ENCODE measurements around the gene MED15. TPM values are rescaled to one million over a fixed set of nuclear protein-coding genes. Genes with fewer than 3 reads are reported as not detected.

Gene MED15
- polyA plus RNA-seq, 2 of the 4 experiments (the other 2 are of a cell fraction) = 10.7 to 29.7 TPM

DNA sequence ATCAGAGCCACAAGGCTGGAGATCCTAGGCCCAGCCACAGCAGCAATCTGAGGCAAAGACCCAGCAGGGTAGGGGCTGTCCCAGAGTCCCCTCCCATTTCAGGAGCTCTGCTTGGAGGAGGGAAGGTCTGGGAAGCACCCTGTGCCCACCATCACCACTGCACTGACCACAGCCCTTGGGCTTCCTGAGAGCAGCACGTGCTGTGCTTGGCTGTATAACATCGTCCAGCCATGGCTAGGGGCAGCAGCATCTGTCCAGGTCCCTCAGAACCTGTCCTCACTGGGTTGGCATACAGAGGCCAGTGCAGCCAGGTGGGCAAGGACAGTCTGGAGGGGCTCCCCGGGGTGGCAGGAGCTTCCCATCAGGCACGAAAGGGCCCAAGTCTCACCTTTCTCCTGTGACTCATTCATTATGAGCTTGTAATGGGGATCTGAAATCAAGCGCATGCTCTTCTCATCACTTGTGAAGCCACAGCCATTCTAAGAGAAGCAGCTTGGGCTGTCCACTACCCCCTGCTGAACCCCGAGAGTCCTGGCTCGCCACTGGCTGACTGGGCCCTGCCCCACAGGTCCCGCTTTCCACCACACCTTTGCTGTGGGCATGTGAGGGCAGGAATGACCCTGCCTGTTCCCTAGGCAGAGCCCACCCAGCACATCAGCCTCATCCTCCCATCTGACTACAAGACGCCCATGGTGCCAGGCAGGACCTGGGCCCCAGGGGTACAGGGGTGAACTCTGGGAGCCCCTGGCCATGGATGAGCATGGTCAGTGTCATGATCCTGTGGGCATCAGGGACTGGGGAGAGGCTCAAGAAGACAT, 83.3 kb downstream of the MED15 start:
- CTCF ChIA-PET = interaction anchor here (0.7 kb wide), 1 partner anchor 8 kb away, joined by 3 read pairs; no protein-coding TSS in a partner anchor
- Histone ChIP-seq H3K4me1 (no peaks in the 10 kb centered on the region), H3K4me2 (no peak overlapping the region), H3K9me3 (no peaks in the 10 kb centered on the region), H3K4me3 (no peak overlapping the region), H3K27ac (no peak overlapping the region)
- ATAC-seq (peak in 1 of 2 experiments; percentile 28; a peak in 3 of 6 replicates), FAIRE-seq (no peak), DNase-seq (ENCODE audit: low read depth in 1 of 2, low spot score in 1 of 2) (no peak)
- 93% methylated on average over 5 of the region's 9 CpGs for WGBS (ENCODE audit: missing lambda C conversion rate)
- TF ChIP-seq ZNF302 (CRISPR knock-in tag; IDR thresholded peaks at IDR 0.05) (no peak), POLR2AphosphoS2 (conservative IDR thresholded peaks at IDR 0.05; ENCODE audit: low read length) (no peak), NFE2L2 (conservative IDR thresholded peaks at IDR 0.05; ENCODE audit: low read length) (no peak), HOXB5 (CRISPR knock-in tag; IDR thresholded peaks at IDR 0.05) (no peak), KDM5A (IDR thresholded peaks at IDR 0.05) (no peak), EHF (CRISPR knock-in tag; IDR thresholded peaks at IDR 0.05) (no peak), RFX5 (IDR thresholded peaks at IDR 0.05) (no peak), PHF8 (IDR thresholded peaks at IDR 0.05; ENCODE audit: borderline replicate concordance, low read depth) (no peak), EHMT2 (IDR thresholded peaks at IDR 0.05; ENCODE audit: low read depth) (no peak), JUN (IDR thresholded peaks at IDR 0.05) (no peak), MYC (IDR thresholded peaks at IDR 0.05; ENCODE audit: borderline replicate concordance, low read length) (no peak), BHLHE40 (IDR thresholded peaks at IDR 0.05; ENCODE audit: low read depth, low read length) (no peak), KDM1A (IDR thresholded peaks at IDR 0.05; ENCODE audit: low read depth) (no peak), HOXA7 (CRISPR knock-in tag; IDR thresholded peaks at IDR 0.05) (no peak)
- TF ChIP-seq, protein P1, sequence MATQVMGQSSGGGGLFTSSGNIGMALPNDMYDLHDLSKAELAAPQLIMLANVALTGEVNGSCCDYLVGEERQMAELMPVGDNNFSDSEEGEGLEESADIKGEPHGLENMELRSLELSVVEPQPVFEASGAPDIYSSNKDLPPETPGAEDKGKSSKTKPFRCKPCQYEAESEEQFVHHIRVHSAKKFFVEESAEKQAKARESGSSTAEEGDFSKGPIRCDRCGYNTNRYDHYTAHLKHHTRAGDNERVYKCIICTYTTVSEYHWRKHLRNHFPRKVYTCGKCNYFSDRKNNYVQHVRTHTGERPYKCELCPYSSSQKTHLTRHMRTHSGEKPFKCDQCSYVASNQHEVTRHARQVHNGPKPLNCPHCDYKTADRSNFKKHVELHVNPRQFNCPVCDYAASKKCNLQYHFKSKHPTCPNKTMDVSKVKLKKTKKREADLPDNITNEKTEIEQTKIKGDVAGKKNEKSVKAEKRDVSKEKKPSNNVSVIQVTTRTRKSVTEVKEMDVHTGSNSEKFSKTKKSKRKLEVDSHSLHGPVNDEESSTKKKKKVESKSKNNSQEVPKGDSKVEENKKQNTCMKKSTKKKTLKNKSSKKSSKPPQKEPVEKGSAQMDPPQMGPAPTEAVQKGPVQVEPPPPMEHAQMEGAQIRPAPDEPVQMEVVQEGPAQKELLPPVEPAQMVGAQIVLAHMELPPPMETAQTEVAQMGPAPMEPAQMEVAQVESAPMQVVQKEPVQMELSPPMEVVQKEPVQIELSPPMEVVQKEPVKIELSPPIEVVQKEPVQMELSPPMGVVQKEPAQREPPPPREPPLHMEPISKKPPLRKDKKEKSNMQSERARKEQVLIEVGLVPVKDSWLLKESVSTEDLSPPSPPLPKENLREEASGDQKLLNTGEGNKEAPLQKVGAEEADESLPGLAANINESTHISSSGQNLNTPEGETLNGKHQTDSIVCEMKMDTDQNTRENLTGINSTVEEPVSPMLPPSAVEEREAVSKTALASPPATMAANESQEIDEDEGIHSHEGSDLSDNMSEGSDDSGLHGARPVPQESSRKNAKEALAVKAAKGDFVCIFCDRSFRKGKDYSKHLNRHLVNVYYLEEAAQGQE (IDR thresholded peaks at IDR 0.05) = no peak
- TF ChIP-seq, protein P2, sequence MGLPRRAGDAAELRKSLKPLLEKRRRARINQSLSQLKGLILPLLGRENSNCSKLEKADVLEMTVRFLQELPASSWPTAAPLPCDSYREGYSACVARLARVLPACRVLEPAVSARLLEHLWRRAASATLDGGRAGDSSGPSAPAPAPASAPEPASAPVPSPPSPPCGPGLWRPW (IDR thresholded peaks at IDR 0.05) = no peak
- TF ChIP-seq, protein P3, sequence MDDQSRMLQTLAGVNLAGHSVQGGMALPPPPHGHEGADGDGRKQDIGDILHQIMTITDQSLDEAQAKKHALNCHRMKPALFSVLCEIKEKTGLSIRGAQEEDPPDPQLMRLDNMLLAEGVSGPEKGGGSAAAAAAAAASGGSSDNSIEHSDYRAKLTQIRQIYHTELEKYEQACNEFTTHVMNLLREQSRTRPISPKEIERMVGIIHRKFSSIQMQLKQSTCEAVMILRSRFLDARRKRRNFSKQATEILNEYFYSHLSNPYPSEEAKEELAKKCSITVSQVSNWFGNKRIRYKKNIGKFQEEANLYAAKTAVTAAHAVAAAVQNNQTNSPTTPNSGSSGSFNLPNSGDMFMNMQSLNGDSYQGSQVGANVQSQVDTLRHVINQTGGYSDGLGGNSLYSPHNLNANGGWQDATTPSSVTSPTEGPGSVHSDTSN (IDR thresholded peaks at IDR 0.05) = no peak
- TF ChIP-seq, protein P4, sequence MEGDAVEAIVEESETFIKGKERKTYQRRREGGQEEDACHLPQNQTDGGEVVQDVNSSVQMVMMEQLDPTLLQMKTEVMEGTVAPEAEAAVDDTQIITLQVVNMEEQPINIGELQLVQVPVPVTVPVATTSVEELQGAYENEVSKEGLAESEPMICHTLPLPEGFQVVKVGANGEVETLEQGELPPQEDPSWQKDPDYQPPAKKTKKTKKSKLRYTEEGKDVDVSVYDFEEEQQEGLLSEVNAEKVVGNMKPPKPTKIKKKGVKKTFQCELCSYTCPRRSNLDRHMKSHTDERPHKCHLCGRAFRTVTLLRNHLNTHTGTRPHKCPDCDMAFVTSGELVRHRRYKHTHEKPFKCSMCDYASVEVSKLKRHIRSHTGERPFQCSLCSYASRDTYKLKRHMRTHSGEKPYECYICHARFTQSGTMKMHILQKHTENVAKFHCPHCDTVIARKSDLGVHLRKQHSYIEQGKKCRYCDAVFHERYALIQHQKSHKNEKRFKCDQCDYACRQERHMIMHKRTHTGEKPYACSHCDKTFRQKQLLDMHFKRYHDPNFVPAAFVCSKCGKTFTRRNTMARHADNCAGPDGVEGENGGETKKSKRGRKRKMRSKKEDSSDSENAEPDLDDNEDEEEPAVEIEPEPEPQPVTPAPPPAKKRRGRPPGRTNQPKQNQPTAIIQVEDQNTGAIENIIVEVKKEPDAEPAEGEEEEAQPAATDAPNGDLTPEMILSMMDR (IDR thresholded peaks at IDR 0.05) = no peak
- TF ChIP-seq, protein P5, sequence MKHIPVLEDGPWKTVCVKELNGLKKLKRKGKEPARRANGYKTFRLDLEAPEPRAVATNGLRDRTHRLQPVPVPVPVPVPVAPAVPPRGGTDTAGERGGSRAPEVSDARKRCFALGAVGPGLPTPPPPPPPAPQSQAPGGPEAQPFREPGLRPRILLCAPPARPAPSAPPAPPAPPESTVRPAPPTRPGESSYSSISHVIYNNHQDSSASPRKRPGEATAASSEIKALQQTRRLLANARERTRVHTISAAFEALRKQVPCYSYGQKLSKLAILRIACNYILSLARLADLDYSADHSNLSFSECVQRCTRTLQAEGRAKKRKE (CRISPR knock-in tag; IDR thresholded peaks at IDR 0.05; ENCODE audit: low read depth) = no peak
- POLR2A ChIA-PET = no interaction called here

Measured in A549 (cell line).